H1 (cell line): ENCODE data around the gene RBBP9. TPM values are rescaled to one million over a fixed set of nuclear protein-coding genes. Genes with fewer than 3 reads are reported as not detected.

ENCODE experiments used
- GTF2F1 ChIP-seq: IDR thresholded peaks from 2 replicates; pipeline ENCODE4 v1.6.1; 2012; ENCODE audit warnings: low read depth, low read length, improper control_type of control experiment, borderline replicate concordance
- POU5F1 ChIP-seq: IDR thresholded peaks from 2 replicates; pipeline ENCODE4 v1.6.1; 2011; ENCODE audit warnings: low read depth, mild to moderate bottlenecking, low read length, moderate library complexity
- SIRT6 ChIP-seq: IDR thresholded peaks from one replicate; pipeline ENCODE4 v1.7.1; 2012; ENCODE audit warnings: low read length, inconsistent platforms
- SP1 ChIP-seq: IDR thresholded peaks from 2 replicates; pipeline ENCODE4 v1.6.1; 2011; ENCODE audit warnings: low read depth, low read length
- polyA plus RNA-seq, 7 experiments: library from polyadenylated mRNA; depleted of rRNA in 3 of 7; stranded (reverse) in 5 of 7; unstranded in 2 of 7; fragments of >200 nt in 5 of 7; fragments of 200-250 nt in 2 of 7; gene quantifications; 1 replicate in 5 of 7; 2 replicates in 1 of 7; 4 replicates in 1 of 7; pipeline versions ENCODE4 v1.2.1 to v1.2.3, GENCODE V29; 2011 to 2013; ENCODE audit warnings: missing spikeins in 2 of 7, mixed read lengths in 2 of 7
- total RNA-seq: library from RNA; stranded (reverse); fragmentation: NEBNext Ultra II Directional; extraction: Animal tissue kit (Norgen Biotek cat#: 25700); gene quantifications from 2 replicates; pipeline ENCODE4 v1.2.1, GENCODE V29; 2021

The RBBP9 gene
- total and polyA plus RNA-seq, 2 of the 8 experiments (the other 6 are each of a cell fraction or from before 2014, with no cell fraction given): 9.5 to 13.5 TPM

- TF ChIP-seq GTF2F1: no peak
- no peak for TF ChIP-seq SIRT6
- no peak for TF ChIP-seq SP1
- TF ChIP-seq POU5F1: no peak
Measured at GRCh38 chr20:18541741-18542140, 44.7 kb upstream of the RBBP9 start (continued).
